ENCODE data around the gene SNRNP48. TPM values are rescaled to one million over a fixed set of nuclear protein-coding genes. Genes with fewer than 3 reads are reported as not detected.

The SNRNP48 gene
- total and polyA plus RNA-seq, 5 experiments from 2014 or later, result 9.1 to 29.2 (median 13.7) TPM

- no peak overlapping the region for H3K4me3 Mint-ChIP-seq
Observed at GRCh38 chr6:7624796-7625710, 35.1 kb downstream of the SNRNP48 start.

GRCh38 chr6:7628479-7628878, 38.5 kb downstream of the SNRNP48 start:
- no peaks in the 10 kb centered on the region for H3K36me3 Mint-ChIP-seq
- no peak overlapping the region for H3K4me3 Mint-ChIP-seq
- ATAC-seq (no peak), DNase-seq (no peak)
- no peaks in the 10 kb centered on the region for H3K9me3 Mint-ChIP-seq
- POLR2A ChIA-PET, result no interaction called here
- no peaks in the 10 kb centered on the region for H3K4me1 Mint-ChIP-seq
- H3K27ac Mint-ChIP-seq, result no peak overlapping the region
- peaks cover 4 to 24% (median 11%) of the 10 kb centered on the region in 5 donors for H3K27me3 Mint-ChIP-seq

More at GRCh38 chr6:7624796-7625710, 35.1 kb downstream of the SNRNP48 start:
- POLR2A ChIA-PET, result no interaction called here
- no peak overlapping the region for H3K27ac Mint-ChIP-seq
- H3K4me1 Mint-ChIP-seq, result no peaks in the 10 kb centered on the region
- peaks cover 8 to 24% (median 13%) of the 10 kb centered on the region in 5 donors for H3K27me3 Mint-ChIP-seq
- ATAC-seq (no peak), DNase-seq (no peak)
- no peaks in the 10 kb centered on the region for H3K9me3 Mint-ChIP-seq
- no peaks in the 10 kb centered on the region for H3K36me3 Mint-ChIP-seq

- H3K4me3 Mint-ChIP-seq, result no peak overlapping the region
- H3K4me1 Mint-ChIP-seq, result no peaks in the 10 kb centered on the region
- no peak for ATAC-seq
- no peak overlapping the region for H3K27ac Mint-ChIP-seq
- H3K36me3 Mint-ChIP-seq, result no peaks in the 10 kb centered on the region
- POLR2A ChIA-PET, result no interaction called here
- H3K9me3 Mint-ChIP-seq, result no peaks in the 10 kb centered on the region
- DNase-seq, result no peak
- H3K27me3 Mint-ChIP-seq, result peaks cover 2 to 24% (median 11%) of the 10 kb centered on the region in 5 donors
Observed at GRCh38 chr6:7628909-7629308, 38.9 kb downstream of the SNRNP48 start.

GRCh38 chr6:7629321-7629720, 39.3 kb downstream of the SNRNP48 start:
- no peak overlapping the region for H3K4me3 Mint-ChIP-seq
- POLR2A ChIA-PET, result no interaction called here
- no peak for DNase-seq

GRCh38 chr6:7630792-7631191, 40.8 kb downstream of the SNRNP48 start:
- POLR2A ChIA-PET, result interaction anchor here (0.6 kb wide), 1 partner anchor 28 kb away, joined by 3 read pairs; no protein-coding TSS in a partner anchor
- ATAC-seq, result no peak
- no peaks in the 10 kb centered on the region for H3K36me3 Mint-ChIP-seq

More at GRCh38 chr6:7629321-7629720, 39.3 kb downstream of the SNRNP48 start:
- H3K27me3 Mint-ChIP-seq, result peaks cover 2 to 24% (median 11%) of the 10 kb centered on the region in 5 donors
- H3K4me1 Mint-ChIP-seq, result no peaks in the 10 kb centered on the region
- no peak overlapping the region for H3K27ac Mint-ChIP-seq
- no peaks in the 10 kb centered on the region for H3K9me3 Mint-ChIP-seq
- H3K36me3 Mint-ChIP-seq, result no peaks in the 10 kb centered on the region
- no peak for ATAC-seq

GRCh38 chr6:7631466-7631865, 41.5 kb downstream of the SNRNP48 start:
- H3K27ac Mint-ChIP-seq, result no peak overlapping the region
- H3K9me3 Mint-ChIP-seq, result peaks cover 0 to 2% (median 0%) of the 10 kb centered on the region in 9 donors
- no peak overlapping the region for H3K4me3 Mint-ChIP-seq

More at GRCh38 chr6:7630792-7631191, 40.8 kb downstream of the SNRNP48 start:
- peaks cover 2 to 29% (median 11%) of the 10 kb centered on the region in 5 donors for H3K27me3 Mint-ChIP-seq
- no peaks in the 10 kb centered on the region for H3K4me1 Mint-ChIP-seq
- no peak for DNase-seq
- no peak overlapping the region for H3K4me3 Mint-ChIP-seq
- peaks cover 0 to under 1% (median 0%) of the 10 kb centered on the region in 9 donors for H3K9me3 Mint-ChIP-seq
- H3K27ac Mint-ChIP-seq, result no peak overlapping the region

GRCh38 chr6:7632501-7633290, 42.7 kb downstream of the SNRNP48 start:
- ATAC-seq (no peak), DNase-seq (no peak)
- H3K9me3 Mint-ChIP-seq, result peaks cover 0 to 2% (median 0%) of the 10 kb centered on the region in 9 donors
- POLR2A ChIA-PET, result no interaction called here
- H3K4me3 Mint-ChIP-seq, result no peak overlapping the region
- H3K27me3 Mint-ChIP-seq, result peaks cover 2 to 26% (median 5%) of the 10 kb centered on the region in 5 donors
- H3K36me3 Mint-ChIP-seq, result no peaks in the 10 kb centered on the region
- H3K4me1 Mint-ChIP-seq, result no peaks in the 10 kb centered on the region
- H3K27ac Mint-ChIP-seq, result no peak overlapping the region

More at GRCh38 chr6:7631466-7631865, 41.5 kb downstream of the SNRNP48 start:
- Mint-ChIP-seq H3K27me3 (peaks cover 3 to 32% (median 11%) of the 10 kb centered on the region in 5 donors), H3K4me1 (no peaks in the 10 kb centered on the region), H3K36me3 (no peaks in the 10 kb centered on the region)
- ATAC-seq (no peak), DNase-seq (no peak)
- POLR2A ChIA-PET, result no interaction called here

GRCh38 chr6:7633361-7633760, 43.4 kb downstream of the SNRNP48 start:
- no peak for ATAC-seq

GRCh38 chr6:7636151-7636550, 46.2 kb downstream of the SNRNP48 start:
- DNase-seq (no peak), ATAC-seq (no peak)
- POLR2A ChIA-PET, result no interaction called here
- H3K27me3 Mint-ChIP-seq, result peaks cover 0 to 12% (median 2%) of the 10 kb centered on the region in 5 donors
- H3K27ac Mint-ChIP-seq, result no peak overlapping the region
- no peak overlapping the region for H3K4me3 Mint-ChIP-seq
- H3K9me3 Mint-ChIP-seq, result peaks cover 0 to 2% (median 0%) of the 10 kb centered on the region in 9 donors
- no peaks in the 10 kb centered on the region for H3K4me1 Mint-ChIP-seq
- H3K36me3 Mint-ChIP-seq, result no peaks in the 10 kb centered on the region

More at GRCh38 chr6:7633361-7633760, 43.4 kb downstream of the SNRNP48 start:
- no peak for DNase-seq
- Mint-ChIP-seq H3K27ac (no peak overlapping the region), H3K27me3 (peaks cover 0 to 22% (median 3%) of the 10 kb centered on the region in 5 donors), H3K36me3 (no peaks in the 10 kb centered on the region), H3K9me3 (peaks cover 0 to 2% (median 0%) of the 10 kb centered on the region in 9 donors), H3K4me1 (no peaks in the 10 kb centered on the region), H3K4me3 (no peak overlapping the region)
- POLR2A ChIA-PET, result no interaction called here

- H3K36me3 Mint-ChIP-seq, result no peaks in the 10 kb centered on the region
- no peak overlapping the region for H3K27ac Mint-ChIP-seq
- POLR2A ChIA-PET, result no interaction called here
- peaks cover 0 to 2% (median 0%) of the 10 kb centered on the region in 9 donors for H3K9me3 Mint-ChIP-seq
- no peak for DNase-seq
- H3K4me1 Mint-ChIP-seq, result no peaks in the 10 kb centered on the region
- peaks cover 0 to 12% (median 2%) of the 10 kb centered on the region in 5 donors for H3K27me3 Mint-ChIP-seq
- no peak for ATAC-seq
- no peak overlapping the region for H3K4me3 Mint-ChIP-seq
Observed at GRCh38 chr6:7637533-7637932, 47.5 kb downstream of the SNRNP48 start.

GRCh38 chr6:7639427-7639826, 49.4 kb downstream of the SNRNP48 start:
- no peaks in the 10 kb centered on the region for H3K4me1 Mint-ChIP-seq
- DNase-seq (no peak), ATAC-seq (no peak)
- no peaks in the 10 kb centered on the region for H3K36me3 Mint-ChIP-seq
- H3K27me3 Mint-ChIP-seq, result peaks cover 0 to 12% (median 2%) of the 10 kb centered on the region in 5 donors
- H3K27ac Mint-ChIP-seq, result peak overlapping the region in 1 of 10 donors; percentile 61
- H3K4me3 Mint-ChIP-seq, result no peak overlapping the region
- POLR2A ChIA-PET, result no interaction called here
- peaks cover 0 to 2% (median 0%) of the 10 kb centered on the region in 9 donors for H3K9me3 Mint-ChIP-seq

GRCh38 chr6:7640016-7640415, 50.0 kb downstream of the SNRNP48 start:
- H3K36me3 Mint-ChIP-seq, result no peaks in the 10 kb centered on the region
- H3K27ac Mint-ChIP-seq, result peak overlapping the region in 1 of 10 donors; percentile 61
- no peak overlapping the region for H3K4me3 Mint-ChIP-seq
- H3K9me3 Mint-ChIP-seq, result peaks cover 0 to 2% (median 0%) of the 10 kb centered on the region in 9 donors
- H3K4me1 Mint-ChIP-seq, result no peaks in the 10 kb centered on the region
- H3K27me3 Mint-ChIP-seq, result peaks cover 0 to 10% (median 2%) of the 10 kb centered on the region in 5 donors
- ATAC-seq (no peak), DNase-seq (no peak)
- POLR2A ChIA-PET, result interaction anchor here (0.7 kb wide), 1 partner anchor 262 kb away, joined by 3 read pairs; no protein-coding TSS in a partner anchor

All from naive thymus-derived CD8-positive, alpha-beta T cell (primary cell).